GM19328 (cell line): Measurements from ENCODE around the gene CLMN.
"Not testable (repeated sequence)": the region's sequence is repeated elsewhere in the genome, so short reads cannot be mapped to it uniquely, and the experiment has no call there.

Source experiments
- ATAC-seq: cut with Tn5 transposase; IDR thresholded peaks from one replicate; pipeline ENCODE4 v1.9.1; 2021; ENCODE audit warnings: mild to moderate bottlenecking, moderate library complexity; ENCODE audit not compliant: unreplicated experiment

The CLMN gene

DNA sequence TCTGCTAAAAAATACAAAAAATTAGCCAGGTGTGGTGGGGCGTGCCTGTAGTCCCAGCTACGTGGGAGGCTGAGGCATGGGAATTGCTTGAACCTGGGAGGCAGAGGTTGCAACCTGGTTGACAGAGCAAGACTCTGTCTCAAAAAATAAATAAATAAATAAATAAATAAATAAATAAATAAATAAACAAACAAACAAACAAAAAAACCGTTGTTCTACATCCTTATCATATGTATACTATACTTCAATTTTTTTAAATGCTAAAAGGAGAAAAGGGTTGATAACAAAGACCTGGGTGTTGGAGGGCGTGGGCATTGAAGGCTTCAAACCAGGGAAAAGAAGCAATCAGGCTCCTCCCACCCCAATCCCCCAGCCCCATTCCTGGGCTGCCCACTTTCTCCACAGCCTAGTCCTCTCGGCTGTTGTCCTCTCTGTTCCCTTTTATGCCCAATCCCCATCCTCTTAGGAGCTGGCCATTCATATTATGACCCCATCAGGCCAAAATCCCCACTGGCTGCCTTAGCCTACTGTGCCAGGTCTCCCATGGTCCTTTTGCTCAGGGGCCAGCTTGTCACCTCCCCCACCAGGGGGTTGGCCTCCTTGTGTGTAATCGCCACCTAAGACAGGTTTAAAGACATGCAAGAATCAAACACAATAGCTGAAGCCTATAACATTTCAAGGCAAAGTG lies 30.2 kb downstream of the CLMN start:
- no peak for ATAC-seq

DNA sequence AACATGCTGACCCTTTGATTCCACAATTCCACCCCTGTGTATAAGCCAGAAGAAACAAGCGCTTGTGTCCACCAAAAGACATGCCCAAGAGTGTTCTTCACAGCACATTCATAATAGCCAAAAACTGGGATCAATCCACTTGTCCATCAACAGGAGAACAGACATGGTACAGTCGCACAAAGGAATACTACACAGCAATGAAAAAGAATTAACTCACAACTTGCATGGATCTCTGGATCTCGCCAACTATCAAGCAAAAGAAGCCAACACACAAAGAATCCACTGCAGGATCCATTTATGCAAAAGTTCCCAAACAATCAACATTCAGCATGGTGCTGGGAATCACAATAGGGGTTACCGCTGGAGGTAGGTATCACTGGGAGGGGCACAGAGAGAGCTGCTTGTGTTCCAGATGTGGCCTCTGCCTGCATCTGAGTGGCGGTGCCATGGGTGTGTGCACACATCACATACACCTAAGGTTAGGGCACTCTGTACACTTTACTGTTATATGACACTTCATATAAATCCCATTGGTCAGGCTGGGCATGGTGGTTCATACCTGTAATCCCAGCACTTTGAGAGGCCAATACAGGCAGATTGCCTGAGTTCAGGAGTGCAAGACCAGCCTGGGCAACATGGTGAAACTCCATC lies 30.9 kb downstream of the CLMN start:
- ATAC-seq: no peak

DNA sequence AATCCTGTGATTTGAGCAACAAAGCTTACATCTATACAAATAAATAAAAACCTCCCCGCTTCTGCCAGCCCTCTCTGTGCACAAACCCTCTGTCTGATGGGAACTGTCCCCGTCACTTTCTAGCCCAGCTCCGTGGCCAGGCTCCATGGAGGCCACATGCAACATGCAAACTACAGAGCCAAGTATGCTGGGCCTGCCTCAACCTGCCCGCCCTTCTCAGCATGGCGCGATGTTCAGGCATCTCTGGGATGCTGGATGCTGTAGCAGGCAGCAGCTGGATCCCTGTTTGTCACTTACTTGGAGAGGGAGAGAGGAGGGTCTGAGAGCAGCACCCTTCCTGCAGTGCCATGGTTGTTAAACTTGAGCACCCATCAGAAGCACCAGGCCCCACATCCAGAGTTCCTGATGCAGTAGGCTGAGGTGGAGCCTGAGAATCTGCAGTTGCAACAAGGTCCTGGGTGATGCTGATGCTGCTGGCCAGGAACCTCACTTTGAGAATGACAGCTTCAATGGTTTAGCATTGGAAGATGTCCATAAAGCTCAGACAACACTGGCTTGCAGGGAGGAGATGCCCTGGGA lies 32.4 kb downstream of the CLMN start:
- ATAC-seq: no peak

DNA sequence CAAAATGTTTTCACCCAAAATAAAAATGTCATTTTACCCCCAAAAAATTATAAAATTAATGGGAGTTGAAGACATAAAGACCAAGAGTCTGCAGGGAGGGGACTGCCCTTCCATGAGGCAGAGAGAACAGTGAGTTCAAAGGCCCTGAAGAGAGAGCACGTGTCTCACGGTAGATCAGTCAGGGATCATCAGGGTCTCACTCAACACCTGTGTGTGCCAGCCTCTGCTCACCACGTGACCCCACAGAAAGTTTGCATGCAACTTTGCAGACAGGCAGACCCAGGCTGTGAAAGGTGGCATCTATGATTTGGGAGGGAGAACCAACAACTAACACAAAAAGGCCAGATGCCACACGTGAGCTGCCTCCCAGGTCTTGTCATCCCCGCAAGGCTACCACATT lies 33.1 kb downstream of the CLMN start:
- no peak for ATAC-seq

DNA sequence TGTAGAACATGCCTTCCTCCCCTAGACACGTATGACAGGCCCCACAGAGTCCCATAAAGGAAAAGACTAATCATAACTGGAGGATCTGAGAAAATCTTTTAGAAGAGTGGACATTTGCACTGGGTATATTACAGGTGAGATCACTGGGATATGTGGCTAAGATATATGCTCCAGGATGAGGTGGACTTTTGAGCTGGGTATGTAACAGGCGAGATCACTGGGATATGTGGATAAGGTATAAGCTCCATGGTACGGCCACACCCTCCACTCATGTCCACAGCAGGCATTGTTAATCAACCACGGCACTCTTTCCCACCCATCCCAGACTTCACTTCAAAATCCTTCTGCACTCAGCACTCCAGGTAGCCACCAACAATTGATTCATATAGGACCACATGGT lies 34.1 kb downstream of the CLMN start:
- no peak for ATAC-seq

DNA sequence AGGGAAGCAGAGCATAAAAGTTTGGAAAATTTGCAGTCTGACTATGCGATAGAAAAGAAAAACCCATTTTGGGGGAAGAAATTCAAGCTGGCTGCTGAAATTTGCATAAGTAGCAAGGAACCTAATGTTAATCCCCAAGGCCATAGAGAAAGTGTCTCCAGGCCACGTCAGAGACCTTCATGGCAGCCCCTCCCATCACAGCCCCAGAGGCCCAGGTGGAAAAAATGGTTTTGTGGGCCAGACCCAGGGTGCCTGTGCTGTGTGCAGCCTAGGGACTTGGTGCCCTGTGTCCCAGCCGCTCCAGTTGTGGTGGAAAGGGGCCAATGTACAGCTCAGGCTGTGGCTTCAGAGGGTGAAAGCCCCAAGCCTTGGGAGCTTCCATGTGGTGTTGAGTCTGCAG lies 35.9 kb downstream of the CLMN start:
- ATAC-seq: not testable (repeated sequence)

DNA sequence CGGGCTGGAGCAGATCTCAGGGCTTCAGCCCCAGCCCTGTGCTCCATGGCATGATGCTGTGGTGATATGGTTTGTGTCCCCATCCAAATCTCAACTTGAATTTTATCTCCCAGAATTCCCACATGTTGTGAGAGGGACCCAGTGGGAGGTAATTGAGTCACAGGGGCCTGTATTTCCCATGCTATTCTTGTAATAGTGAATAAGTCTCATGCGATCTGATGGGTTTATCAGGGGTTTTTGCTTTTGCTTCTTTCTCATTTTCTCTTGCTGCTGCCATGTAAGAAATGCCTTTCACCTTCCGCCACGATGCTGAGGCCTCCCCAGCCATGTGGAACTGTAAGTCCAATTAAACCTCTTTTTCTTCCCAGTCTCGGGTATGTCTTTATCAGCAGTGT lies 36.7 kb downstream of the CLMN start:
- ATAC-seq: not testable (repeated sequence)

DNA sequence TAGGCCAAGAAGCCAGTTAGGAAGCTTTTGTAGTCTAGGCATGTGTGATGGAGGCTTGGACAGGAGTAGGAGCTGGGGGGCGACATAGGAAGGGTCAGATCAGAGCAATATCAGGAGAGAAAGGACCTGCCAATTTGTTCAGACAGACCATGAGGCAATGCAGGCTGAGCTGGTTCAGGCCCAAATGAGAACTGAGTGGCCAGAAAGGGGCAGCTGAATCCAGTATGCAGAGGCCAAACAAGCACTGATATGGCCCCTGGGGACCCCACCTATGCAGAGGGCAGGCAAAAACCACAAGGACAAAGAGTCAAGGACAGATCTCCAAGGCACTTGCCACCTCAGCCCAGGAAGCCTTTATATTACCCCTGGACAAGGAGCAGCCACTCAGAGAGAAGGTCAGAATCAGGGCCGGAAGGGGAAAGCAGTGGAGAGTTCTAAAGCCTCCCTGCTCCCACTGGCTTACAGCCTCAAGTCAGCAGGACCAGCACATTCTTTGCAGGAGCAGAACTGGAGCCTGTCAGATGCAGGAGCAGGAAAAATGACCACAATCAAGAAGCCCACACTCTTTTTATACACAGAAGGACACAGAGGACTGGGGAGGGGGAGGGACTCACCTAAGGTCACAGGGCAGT lies 37.2 kb downstream of the CLMN start:
- no peak for ATAC-seq

DNA sequence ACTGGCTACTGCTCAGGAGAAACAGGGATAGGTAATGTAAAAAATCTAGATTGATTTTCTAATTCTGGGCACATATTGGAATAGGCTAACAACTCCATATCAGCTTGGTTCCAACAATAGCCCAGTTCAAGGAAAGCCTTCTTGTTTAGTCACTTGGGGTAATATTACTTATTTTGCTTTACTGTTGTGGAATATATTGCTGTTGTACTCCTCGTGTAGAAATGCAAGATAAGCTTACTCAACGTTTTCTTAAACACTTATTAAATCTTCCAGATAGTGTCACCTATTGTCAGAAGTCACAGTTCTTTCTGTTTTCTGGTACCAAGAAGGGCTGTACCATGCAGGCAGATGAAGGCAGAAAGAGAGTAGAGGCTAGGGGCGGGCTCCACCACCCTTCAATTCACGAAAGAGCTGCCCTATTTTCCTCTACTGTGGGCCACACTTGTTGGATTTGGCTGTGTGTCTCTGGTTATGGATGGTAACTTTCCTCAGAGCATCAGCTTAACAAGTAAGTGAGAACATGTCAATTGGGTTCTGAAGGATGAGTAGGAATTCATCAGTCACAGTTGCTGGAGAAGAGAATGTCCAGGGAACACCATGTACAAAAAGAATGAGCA lies 38.0 kb downstream of the CLMN start:
- ATAC-seq: no peak

DNA sequence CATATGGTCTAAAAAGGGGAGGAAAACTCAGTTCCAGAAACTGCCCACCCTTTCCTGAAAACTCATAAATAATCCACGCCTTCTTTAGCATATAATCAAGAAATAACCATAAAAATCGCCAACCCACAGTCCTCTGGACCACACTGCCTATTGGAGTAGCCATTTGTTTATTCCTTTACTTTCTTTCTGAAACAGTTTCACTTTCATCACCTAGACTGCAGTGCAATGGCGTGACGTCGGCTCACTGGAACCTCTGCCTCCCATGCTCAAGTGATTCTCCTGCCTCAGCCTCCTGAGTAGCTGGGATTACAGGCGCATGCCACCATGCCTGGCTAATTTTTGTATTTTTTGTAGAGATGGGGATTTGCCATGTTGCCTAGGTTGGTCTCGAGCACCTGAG lies 44.2 kb downstream of the CLMN start:
- no peak for ATAC-seq

DNA sequence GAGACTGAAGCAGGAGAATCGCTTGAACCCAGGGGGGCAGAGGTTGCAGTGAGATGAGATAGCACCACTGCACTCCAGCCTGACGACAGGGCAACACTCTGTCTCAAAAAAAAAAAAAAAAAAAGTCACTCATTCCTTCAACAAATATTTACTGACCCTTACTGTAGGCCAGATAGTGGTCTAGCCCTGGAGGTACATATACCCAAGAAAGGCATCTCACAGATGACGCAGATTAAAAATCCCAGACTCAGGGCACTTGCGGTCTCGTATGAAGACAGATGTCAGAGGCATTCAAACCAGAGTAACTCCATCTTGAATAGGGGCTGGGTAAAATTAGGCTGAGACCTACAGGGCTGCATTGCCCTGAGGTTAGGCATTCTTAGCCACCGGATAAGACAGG lies 44.8 kb downstream of the CLMN start:
- ATAC-seq: no peak

DNA sequence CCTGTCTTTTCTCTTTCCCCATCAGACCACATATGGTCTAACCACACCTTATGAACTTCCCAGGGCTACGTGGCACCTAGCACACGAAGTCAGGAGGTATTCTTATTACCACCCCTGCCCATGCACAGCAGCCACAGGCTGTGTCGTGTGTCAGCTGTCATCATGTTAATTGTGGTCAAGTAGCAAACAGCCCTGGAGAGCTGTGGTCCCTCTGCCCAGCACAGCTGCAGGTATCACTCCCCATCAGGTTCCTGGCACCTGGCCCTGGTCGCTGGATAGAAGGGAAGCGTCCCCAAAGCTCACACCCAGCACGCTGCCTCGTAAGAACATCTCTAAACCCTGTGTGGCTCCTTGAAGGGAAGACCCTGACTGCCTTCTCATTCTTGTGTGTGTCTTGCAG lies 45.4 kb downstream of the CLMN start:
- no peak for ATAC-seq

DNA sequence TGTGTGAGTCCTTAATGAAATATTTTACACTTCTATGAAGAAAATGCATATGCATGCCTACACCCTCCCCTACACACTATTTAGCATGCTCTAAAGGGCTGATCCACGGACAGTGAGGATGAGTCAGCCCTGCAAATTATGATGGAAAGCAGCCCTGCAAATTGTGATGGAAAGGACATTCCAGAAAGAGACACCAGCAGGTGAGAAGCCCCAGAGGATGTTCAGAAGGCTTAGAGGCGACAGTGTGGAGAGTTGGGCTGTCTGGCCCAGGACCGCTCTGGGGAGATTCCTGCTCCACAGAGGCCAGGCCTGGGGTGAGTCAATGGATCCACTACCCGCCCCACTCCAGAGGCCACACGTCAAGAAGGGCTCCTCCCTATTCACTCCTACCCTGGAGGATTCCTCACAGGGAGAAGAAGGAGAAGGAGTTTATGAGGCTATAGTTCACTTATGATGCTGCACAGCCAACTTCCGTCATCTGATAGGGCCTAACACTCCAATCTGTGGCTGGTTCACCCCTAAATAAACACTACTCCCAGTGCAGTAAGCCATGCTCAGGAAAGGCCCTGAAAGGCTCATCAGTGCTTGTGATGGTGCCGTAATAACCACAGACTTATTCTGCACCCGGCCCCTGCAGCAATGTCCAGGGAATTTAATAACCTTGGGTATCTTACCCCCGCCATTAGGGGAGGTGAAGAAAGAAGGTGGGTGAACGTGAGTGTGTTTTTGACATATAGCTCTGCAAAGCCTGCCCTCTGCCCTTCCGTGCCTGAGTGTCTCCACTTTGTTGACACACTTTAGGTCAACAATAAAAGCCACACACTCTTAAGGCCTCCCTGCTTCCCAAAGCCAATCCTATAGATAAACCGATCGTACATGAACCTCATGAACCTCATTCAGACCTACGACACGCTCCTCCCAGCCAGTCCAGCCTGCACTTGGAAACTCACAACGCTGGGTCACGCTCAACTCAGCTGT lies 46.4 kb downstream of the CLMN start:
- ATAC-seq: no peak

DNA sequence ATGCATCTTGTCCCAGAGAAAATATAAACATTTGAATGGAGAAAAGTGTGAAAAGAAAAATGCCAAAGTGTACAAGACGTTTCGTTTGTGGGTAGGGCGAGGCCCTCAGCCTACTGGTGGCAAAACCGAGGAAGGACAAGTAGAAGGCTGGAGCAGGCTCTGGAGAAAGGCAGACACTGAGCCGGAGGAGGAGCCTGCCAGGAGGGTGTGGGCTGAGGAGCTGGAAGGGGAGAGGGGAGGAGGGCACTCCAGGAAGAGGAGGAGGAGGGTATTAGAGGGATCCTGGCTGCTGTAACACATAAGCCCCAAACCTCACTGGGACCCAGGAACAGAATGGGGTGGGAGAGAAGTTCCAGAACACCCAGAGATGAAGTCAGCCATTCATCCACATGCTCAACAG lies 47.7 kb downstream of the CLMN start:
- ATAC-seq: no peak

DNA sequence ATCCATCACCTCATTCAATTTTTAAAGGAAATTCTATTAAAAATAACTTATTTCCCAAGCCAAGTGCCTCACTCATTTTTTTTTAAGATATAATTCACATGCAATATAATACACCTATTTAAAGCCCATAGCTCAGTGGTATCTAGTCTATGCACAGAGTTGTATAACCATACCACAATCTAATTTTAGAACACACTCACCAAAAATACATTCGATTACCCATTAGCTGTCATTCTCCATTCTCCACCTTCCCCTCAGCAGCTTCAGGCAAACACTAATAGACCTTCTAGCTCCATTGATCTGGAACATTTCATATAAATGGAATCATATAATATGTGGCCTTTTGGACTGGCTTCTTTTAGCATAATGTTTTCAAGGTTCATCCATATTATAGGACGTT lies 49.5 kb downstream of the CLMN start:
- no peak for ATAC-seq

DNA sequence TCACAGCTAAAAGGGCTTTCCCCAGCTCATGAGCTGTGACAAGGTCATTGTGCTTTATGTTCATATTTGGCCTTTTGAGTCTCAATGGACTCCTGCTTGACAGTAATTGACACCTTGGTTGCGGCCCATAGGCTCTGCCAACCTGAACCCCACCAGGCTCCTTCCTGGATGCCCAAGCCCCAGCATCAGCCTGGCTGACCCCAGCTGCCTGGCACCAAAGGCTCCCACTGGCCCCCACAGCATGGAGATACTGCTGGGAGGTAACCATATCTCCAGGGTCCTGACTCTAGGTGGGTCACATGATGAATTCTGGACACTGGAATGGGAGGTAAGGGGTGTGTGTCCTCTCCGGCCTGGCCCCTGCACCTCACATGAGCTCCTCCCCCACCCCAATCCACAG lies 50.2 kb downstream of the CLMN start:
- ATAC-seq: no peak

DNA sequence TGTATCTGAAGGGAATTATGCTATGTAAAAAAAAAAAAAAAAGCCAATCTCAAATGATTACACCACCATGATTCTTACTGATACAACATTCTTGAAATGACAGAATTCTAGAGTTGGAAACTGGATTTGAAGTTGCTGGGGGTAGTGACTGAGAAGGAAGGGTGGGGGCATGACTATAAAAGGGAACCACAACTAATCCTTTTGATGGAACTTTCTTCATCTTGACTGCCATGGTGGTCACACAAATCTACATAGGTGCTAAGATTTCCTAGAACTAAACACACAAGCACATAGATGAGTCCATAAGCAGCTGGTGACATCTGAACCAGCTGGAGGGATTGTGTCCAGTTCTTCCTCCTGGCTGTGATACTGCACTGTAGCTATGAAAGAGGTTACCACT lies 51.4 kb downstream of the CLMN start:
- ATAC-seq: no peak

DNA sequence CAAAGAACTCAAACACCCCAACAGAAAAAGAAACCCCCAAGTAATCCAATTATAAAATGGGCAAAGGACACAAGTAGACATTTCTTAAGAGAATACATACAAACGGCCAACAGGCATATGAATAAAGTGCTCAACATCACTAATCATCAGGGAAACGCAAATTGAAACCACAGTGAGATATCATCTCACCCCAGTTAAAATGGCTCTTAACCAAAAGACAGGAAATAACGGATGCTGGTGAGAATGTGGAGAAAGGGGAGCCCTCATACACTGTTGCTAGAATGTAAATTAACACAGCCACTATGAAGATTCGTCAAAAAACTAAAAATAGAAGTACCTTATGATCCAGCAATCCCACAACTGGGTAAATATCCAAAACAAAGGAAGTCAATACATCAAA lies 52.4 kb downstream of the CLMN start:
- no peak for ATAC-seq

DNA sequence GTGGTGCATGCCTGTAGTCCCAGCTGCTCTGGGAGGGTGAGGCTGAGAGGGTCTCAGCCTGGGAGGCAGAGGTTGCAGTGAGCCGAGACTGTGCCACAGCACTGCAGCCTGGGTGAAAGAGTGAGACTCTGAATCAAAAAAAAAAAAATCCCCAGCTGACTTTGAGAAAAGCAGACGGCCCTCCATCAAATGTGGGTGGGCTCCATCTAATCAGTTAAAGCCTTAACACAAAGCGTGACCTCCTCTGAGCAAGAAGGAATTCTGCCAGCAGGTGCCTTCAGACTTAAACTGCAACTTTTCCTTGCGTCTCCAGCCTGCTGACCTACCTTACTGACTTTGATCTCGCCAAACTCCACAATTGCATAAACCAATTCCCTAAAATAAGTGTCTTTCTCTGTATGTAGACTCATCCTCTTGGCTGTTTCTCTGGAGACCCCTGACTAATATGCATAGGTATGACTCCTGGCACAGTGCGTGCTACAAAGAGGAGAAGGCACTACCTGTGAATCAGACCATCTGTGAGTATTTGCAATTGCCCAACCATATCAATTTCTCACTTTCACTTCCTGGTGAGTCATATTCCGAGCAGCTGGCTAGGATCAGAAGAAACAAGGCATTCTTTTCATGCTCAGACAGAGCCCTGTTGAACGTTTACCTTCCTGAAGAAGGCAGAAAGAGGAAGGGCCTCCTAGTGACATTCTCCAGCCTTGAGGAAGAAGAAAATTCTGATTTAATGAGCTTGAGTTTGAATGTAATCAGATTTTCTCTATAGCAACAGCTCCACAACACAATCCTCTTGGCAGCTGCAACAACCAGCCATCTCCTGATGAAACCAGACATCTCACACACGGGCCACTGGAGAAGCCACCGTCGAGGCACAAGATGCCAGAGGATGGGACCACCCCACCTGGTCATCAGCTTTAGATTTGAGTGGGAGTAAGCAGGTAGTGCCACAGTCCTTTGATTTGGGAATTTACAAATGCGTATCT lies 54.3 kb downstream of the CLMN start:
- peak; percentile 88 for ATAC-seq
